Right atrium auricular region (tissue), 2 donors: ENCODE data around the gene TMC1. TPM values are rescaled to one million over a fixed set of nuclear protein-coding genes. Genes with fewer than 3 reads are reported as not detected.

ENCODE experiments used
- DNase-seq: peaks from one replicate; pipeline ENCODE4 v3.0.0-alpha.2; 2019; ENCODE audit warnings: low spot score
- H3K27ac ChIP-seq, 2 donors: fragments of 200-600 bp; sonication (generic); 1 replicate in 1 of 2; 2 replicates in 1 of 2; pipeline ENCODE4 v1.5.1; 2016 to 2019
- H3K27me3 ChIP-seq, 2 donors: fragments of 200-600 bp; sonication (generic); one replicate each; pipeline versions ENCODE4 v1.5.1 to v1.6.0; 2017 to 2019
- H3K36me3 ChIP-seq: fragments of 200-600 bp; sonication (generic); one replicate; pipeline ENCODE4 v1.5.1; 2016
- H3K4me1 ChIP-seq, 2 donors: fragments of 200-600 bp; sonication (generic); one replicate each; pipeline versions ENCODE4 v1.5.1 to v1.6.0; 2017 to 2019
- H3K4me3 ChIP-seq, 2 donors: fragments of 200-600 bp; sonication (generic); 1 replicate in 1 of 2; 2 replicates in 1 of 2; pipeline ENCODE4 v1.5.1; 2017 to 2019; ENCODE audit warnings: mild to moderate bottlenecking in 1 of 2, moderate library complexity in 1 of 2
- H3K9me3 ChIP-seq, 2 donors: fragments of 200-600 bp; sonication (generic); one replicate each; pipeline ENCODE4 v1.5.1; 2019
- total RNA-seq, 2 donors: library from RNA; depleted of rRNA; stranded (reverse); fragments of >200 nt; gene quantifications; one replicate each; pipeline ENCODE4 v1.1.0, GENCODE V29; 2016
- TF ChIP-seq, protein P1 (sequence below), 2 donors: fragments of 200-600 bp; sonication (generic); IDR thresholded peaks; one replicate each; pipeline ENCODE4 v1.5.1; 2019; ENCODE audit warnings: antibody characterized with exemption in 2 of 2

Gene TMC1
- total RNA-seq, 2 donors from 2014 or later = not detected

DNA sequence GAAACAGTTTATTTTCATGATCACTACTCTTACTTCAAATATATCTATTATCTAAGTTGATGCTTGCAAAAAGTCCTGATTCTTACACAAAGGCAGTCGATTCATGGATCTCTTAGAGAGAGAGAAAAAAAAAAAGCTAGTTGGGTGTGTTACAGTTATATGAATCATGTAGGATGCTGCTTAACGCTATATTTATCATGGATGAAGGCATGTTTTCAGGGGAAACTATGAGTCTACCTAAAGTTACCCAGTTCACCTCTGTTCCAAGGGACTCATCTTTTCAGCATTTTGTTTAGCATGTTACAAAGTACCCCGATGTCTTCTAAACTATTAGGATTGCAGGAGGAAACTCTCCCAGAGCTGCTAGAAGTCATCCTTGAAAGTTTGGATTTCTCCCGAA is 13.5 kb downstream of the TMC1 start:
- DNase-seq = no peak
- Histone ChIP-seq H3K9me3 (peaks cover 0 to 9% of the 10 kb centered on the region in 2 donors), H3K4me1 (no peaks in the 10 kb centered on the region), H3K36me3 (no peaks in the 10 kb centered on the region), H3K27ac (no peak overlapping the region), H3K4me3 (no peak overlapping the region), H3K27me3 (no peaks in the 10 kb centered on the region)
- TF ChIP-seq, protein P1, sequence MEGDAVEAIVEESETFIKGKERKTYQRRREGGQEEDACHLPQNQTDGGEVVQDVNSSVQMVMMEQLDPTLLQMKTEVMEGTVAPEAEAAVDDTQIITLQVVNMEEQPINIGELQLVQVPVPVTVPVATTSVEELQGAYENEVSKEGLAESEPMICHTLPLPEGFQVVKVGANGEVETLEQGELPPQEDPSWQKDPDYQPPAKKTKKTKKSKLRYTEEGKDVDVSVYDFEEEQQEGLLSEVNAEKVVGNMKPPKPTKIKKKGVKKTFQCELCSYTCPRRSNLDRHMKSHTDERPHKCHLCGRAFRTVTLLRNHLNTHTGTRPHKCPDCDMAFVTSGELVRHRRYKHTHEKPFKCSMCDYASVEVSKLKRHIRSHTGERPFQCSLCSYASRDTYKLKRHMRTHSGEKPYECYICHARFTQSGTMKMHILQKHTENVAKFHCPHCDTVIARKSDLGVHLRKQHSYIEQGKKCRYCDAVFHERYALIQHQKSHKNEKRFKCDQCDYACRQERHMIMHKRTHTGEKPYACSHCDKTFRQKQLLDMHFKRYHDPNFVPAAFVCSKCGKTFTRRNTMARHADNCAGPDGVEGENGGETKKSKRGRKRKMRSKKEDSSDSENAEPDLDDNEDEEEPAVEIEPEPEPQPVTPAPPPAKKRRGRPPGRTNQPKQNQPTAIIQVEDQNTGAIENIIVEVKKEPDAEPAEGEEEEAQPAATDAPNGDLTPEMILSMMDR (IDR thresholded peaks at IDR 0.05) = no peak

- TF ChIP-seq, protein P1 (IDR thresholded peaks at IDR 0.05) = no peak
- no peak overlapping the region for H3K4me3 ChIP-seq
- no peak overlapping the region for H3K27ac ChIP-seq
- no peaks in the 10 kb centered on the region for H3K36me3 ChIP-seq
- H3K27me3 ChIP-seq = no peaks in the 10 kb centered on the region
- H3K9me3 ChIP-seq = no peaks in the 10 kb centered on the region
- DNase-seq = no peak
- no peaks in the 10 kb centered on the region for H3K4me1 ChIP-seq
Observed at GRCh38 chr9:72537011-72537545, 15.7 kb downstream of the TMC1 start.

DNA sequence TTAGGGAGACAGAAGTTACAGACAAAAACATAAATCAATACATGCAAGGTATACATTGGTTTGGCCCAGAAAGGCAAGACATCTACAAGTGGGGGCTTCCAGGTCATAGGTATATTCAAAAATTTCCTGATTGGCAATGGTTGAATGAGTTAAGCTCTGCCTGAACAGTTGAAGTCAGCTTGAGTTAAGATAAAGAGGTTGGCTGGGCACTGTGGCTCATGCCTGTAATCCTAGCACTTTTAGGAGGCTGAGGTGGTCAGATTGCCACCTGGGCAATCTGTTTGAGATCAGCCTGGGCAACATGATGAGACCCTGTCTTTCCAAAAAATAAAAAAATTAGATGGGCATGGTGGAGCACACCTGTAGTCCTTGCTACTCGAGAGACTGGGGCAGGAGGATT is 16.3 kb downstream of the TMC1 start:
- Histone ChIP-seq H3K27me3 (no peaks in the 10 kb centered on the region), H3K4me3 (no peak overlapping the region), H3K4me1 (no peaks in the 10 kb centered on the region), H3K9me3 (no peaks in the 10 kb centered on the region), H3K36me3 (no peaks in the 10 kb centered on the region), H3K27ac (no peak overlapping the region)
- TF ChIP-seq, protein P1 (IDR thresholded peaks at IDR 0.05) = no peak
- no peak for DNase-seq

- H3K36me3 ChIP-seq = no peaks in the 10 kb centered on the region
- no peak for DNase-seq
- H3K9me3 ChIP-seq = no peaks in the 10 kb centered on the region
- no peaks in the 10 kb centered on the region for H3K27me3 ChIP-seq
- TF ChIP-seq, protein P1 (IDR thresholded peaks at IDR 0.05) = no peak
- H3K4me1 ChIP-seq = no peaks in the 10 kb centered on the region
- no peak overlapping the region for H3K4me3 ChIP-seq
- no peak overlapping the region for H3K27ac ChIP-seq
Observed at GRCh38 chr9:72538921-72539702, 17.7 kb downstream of the TMC1 start.

GRCh38 chr9:72539824-72540347 is 18.5 kb downstream of the TMC1 start:
- no peaks in the 10 kb centered on the region for H3K27me3 ChIP-seq
- no peak overlapping the region for H3K4me3 ChIP-seq
- H3K27ac ChIP-seq = no peak overlapping the region
- no peaks in the 10 kb centered on the region for H3K4me1 ChIP-seq
- no peak for DNase-seq
- H3K36me3 ChIP-seq = no peaks in the 10 kb centered on the region
- no peaks in the 10 kb centered on the region for H3K9me3 ChIP-seq
- TF ChIP-seq, protein P1 (IDR thresholded peaks at IDR 0.05) = no peak
